K562 (cell line): ENCODE measurements around the gene RBM18. TPM values are rescaled to one million over a fixed set of nuclear protein-coding genes. Genes with fewer than 3 reads are reported as not detected.

Experiments used
- ATAC-seq: fragments of 200-7000 bp; cut with Tn5 transposase; 3 replicates; pipeline ENCODE4 v1.9.1; 2020; ENCODE audit warnings: moderate library complexity
- BruUV-seq: library from RNA; stranded (reverse); fragments of 400-500 nt; replicated peaks from 2 replicates; lab custom pipeline; 2021; lab: Mats Ljungman, UMichigan
- CTCF ChIA-PET: fragments of 300-600 bp; formaldehyde crosslinking; extraction: SDS; loops from one replicate; lab custom pipeline; 2021; ENCODE audit warnings: low intra/inter-chr PET ratio; lab: Yijun Ruan, JAX
- POLR2A ChIA-PET: fragments of 300-600, 350-650 bp; sonication (Branson Sonifier 250); formaldehyde crosslinking; extraction: SDS; loops from one replicate; lab custom pipeline; 2021; ENCODE audit warnings: antibody characterized with exemption, inconsistent platforms; lab: Yijun Ruan, JAX
- DNase-seq, 4 experiments: peaks; one replicate each; pipeline versions ENCODE4 v3.0.0 to v3.0.0-alpha.2; 2011 to 2018; ENCODE audit warnings: low spot score in 3 of 4, mixed read lengths in 3 of 4; ENCODE audit errors: extremely low read depth in 1 of 4
- FAIRE-seq: peaks from 2 replicates; lab custom pipeline; 2011; peaks lifted over from hg19 to GRCh38; lab: Jason Lieb, UNC
- H2AFZ ChIP-seq: 2 replicates; pipeline ENCODE4 v1.6.0; 2011; ENCODE audit warnings: low read depth, low read length, control low read depth, inconsistent platforms
- H3K27ac ChIP-seq: fragments of 200-600 bp; 3 replicates; pipeline ENCODE4 v1.8.0; 2011; ENCODE audit warnings: low read depth, mild to moderate bottlenecking, control low read depth, inconsistent platforms, low read length, moderate library complexity, mixed read lengths; ENCODE audit errors: extremely low read depth
- H3K27me3 ChIP-seq, 2 experiments: fragments of 300-600 bp in 1 of 2; 2 replicates in 1 of 2; 3 replicates in 1 of 2; pipeline versions ENCODE4 v1.6.0 to v1.8.0; 2011; ENCODE audit warnings: inconsistent platforms in 2 of 2, low read length in 2 of 2, mild to moderate bottlenecking in 1 of 2, mixed read lengths in 1 of 2, moderate library complexity in 1 of 2; ENCODE audit not compliant: control insufficient read depth in 2 of 2, insufficient read depth in 2 of 2
- H3K36me3 ChIP-seq: fragments of 300-600 bp; 3 replicates; pipeline ENCODE4 v1.8.0; 2011; ENCODE audit warnings: mild to moderate bottlenecking, low read length, inconsistent platforms; ENCODE audit not compliant: control insufficient read depth, insufficient read depth
- H3K4me1 ChIP-seq, 2 experiments: fragments of 200-600 bp in 1 of 2; replicated peaks in 1 of 2; 2 replicates in 1 of 2; 3 replicates in 1 of 2; pipeline versions ENCODE4 v1.5.1 to v1.8.0; 2011; ENCODE audit warnings: inconsistent platforms in 2 of 2, low read length in 2 of 2, mild to moderate bottlenecking in 1 of 2, mixed read lengths in 1 of 2, moderate library complexity in 1 of 2; ENCODE audit not compliant: control insufficient read depth in 2 of 2, insufficient read depth in 2 of 2
- H3K4me2 ChIP-seq: 2 replicates; pipeline ENCODE4 v1.6.1; 2011; ENCODE audit warnings: low read length, control low read depth, inconsistent platforms, mixed read lengths; ENCODE audit not compliant: insufficient read depth
- H3K4me3 ChIP-seq: fragments of 200-600 bp; sonication (generic), shearing (Covaris generic); 2 replicates; pipeline ENCODE4 v1.5.1; 2016; ENCODE audit warnings: control low read depth, inconsistent platforms
- H3K79me2 ChIP-seq: fragments of 200-600 bp; 3 replicates; pipeline ENCODE4 v1.8.0; 2011; ENCODE audit warnings: low read length, inconsistent platforms; ENCODE audit not compliant: control insufficient read depth, insufficient read depth
- H3K9ac ChIP-seq, 2 experiments: 2 replicates each; pipeline versions ENCODE4 v1.6.0 to v1.6.1; 2011; ENCODE audit warnings: low read depth in 2 of 2, low read length in 2 of 2, control low read depth in 1 of 2, inconsistent platforms in 1 of 2, mild to moderate bottlenecking in 1 of 2, mixed read lengths in 1 of 2; ENCODE audit not compliant: insufficient read depth in 1 of 2
- H3K9me1 ChIP-seq: one replicate; pipeline ENCODE4 v1.6.0; 2011; ENCODE audit warnings: inconsistent platforms, mild to moderate bottlenecking, low read length, moderate library complexity; ENCODE audit not compliant: control insufficient read depth, insufficient read depth
- H3K9me3 ChIP-seq: replicated peaks from 2 replicates; pipeline ENCODE4 v1.5.1; 2011; ENCODE audit warnings: low read depth, low read length, inconsistent platforms; ENCODE audit not compliant: control insufficient read depth, insufficient read depth
- H4K20me1 ChIP-seq: replicated peaks from 2 replicates; pipeline ENCODE4 v1.6.1; 2011; ENCODE audit warnings: low read length, inconsistent platforms, mixed read lengths; ENCODE audit not compliant: control insufficient read depth, insufficient read depth
- DPF2 ChIP-seq: fragments of 450-650 bp; IDR thresholded peaks from 2 replicates; pipeline ENCODE4 v1.6.1; 2016
- EGR1 ChIP-seq: fragments of 450-650 bp; conservative IDR thresholded peaks from 2 replicates; pipeline ENCODE4 v1.6.1; 2017; ENCODE audit warnings: mild to moderate bottlenecking
- POLR2B ChIP-seq: fragments of 450-650 bp; IDR thresholded peaks from 2 replicates; pipeline ENCODE4 v1.6.1; 2018; ENCODE audit warnings: low read depth; ENCODE audit not compliant: partially characterized antibody
- TRIM24 ChIP-seq, 2 experiments: fragments of 450-650 bp; IDR thresholded peaks; 2 replicates each; pipeline ENCODE4 v1.6.1; 2016
- ZNF551 ChIP-seq: fragments of 250-450 bp; sonication (Bioruptor Pico); IDR thresholded peaks from 2 replicates; pipeline ENCODE4 v1.5.0; 2021; ENCODE audit warnings: mild to moderate bottlenecking, moderate library complexity
- WGBS: fragments of 100-300 bp; shearing (Covaris generic); methylation state at CpG from one replicate; pipeline ENCODE4 v1.1.6; 2016; ENCODE audit warnings: low coverage, mixed read lengths; ENCODE audit not compliant: insufficient coverage; ENCODE audit errors: missing lambda C conversion rate; 5-methylcytosine and 5-hydroxymethylcytosine counted together
- in situ Hi-C: fragments of 300-500 bp; cut with MboI; formaldehyde crosslinking; loops from 4 replicates; pipeline ENCODE4 v1.15.0; 2018; ENCODE audit warnings: inconsistent platforms, mixed read lengths
- intact Hi-C: fragments of 100-400 bp; cut with micrococcal nuclease; formaldehyde crosslinking; loops from 2 replicates; pipeline ENCODE4 v1.14.2; 2022
- polyA plus RNA-seq, 8 experiments: library from polyadenylated mRNA; depleted of rRNA in 4 of 8; stranded (reverse) in 5 of 8; unstranded in 3 of 8; fragments of >200 nt; fragmentation: Nextera tagmentation in 2 of 8; fragmentation: Illumina TruSeq in 1 of 8; extraction: Ambion mirVana in 2 of 8; extraction: Trizol in 1 of 8; gene quantifications; 2 replicates each; pipeline versions ENCODE4 v1.2.1 to v1.2.3, GENCODE V29; 2011 to 2014; ENCODE audit warnings: inconsistent platforms in 1 of 8, missing spikeins in 1 of 8
- total RNA-seq, 7 experiments: library from RNA; depleted of rRNA in 6 of 7; stranded (reverse); fragments of >200 nt in 6 of 7; fragmentation: Illumina TruSeq in 2 of 7; extraction: Trizol in 2 of 7; gene quantifications; 2 replicates each; pipeline versions ENCODE4 v1.2.1 to v1.2.3, GENCODE V29; 2011 to 2021; ENCODE audit warnings: low replicate concordance in 1 of 7
- TF ChIP-seq, protein P1 (sequence below), 2 experiments: fragments of 450-650 bp in 1 of 2; sonication (generic) in 1 of 2; formaldehyde crosslinking in 1 of 2; IDR thresholded peaks in 1 of 2; conservative IDR thresholded peaks in 1 of 2; 2 replicates each; pipeline versions ENCODE4 v1.6.1 to v1.8.1; 2016 to 2023; ENCODE audit warnings: mild to moderate bottlenecking in 2 of 2, moderate library complexity in 2 of 2, inconsistent platforms in 1 of 2, missing genetic modification reagents in 1 of 2

Gene RBM18
- total and polyA plus RNA-seq, 9 of the 15 experiments (the other 6 are each of a cell fraction or from before 2014, with no cell fraction given) = 7.9 to 86.3 (median 34.0) TPM

GRCh38 chr9:122276096-122276495 lies 11.5 kb upstream of the RBM18 start:
- Histone ChIP-seq H3K27me3 (no peaks in the 10 kb centered on the region), H2AFZ (no peak overlapping the region), H4K20me1 (0 out of 2 replicates have a peak, but pooled peaks cover 3% of the 10 kb centered on the region), H3K9me1 (no peaks in the 10 kb centered on the region), H3K79me2 (peaks cover 95% of the 10 kb centered on the region), H3K4me1 (no peaks in the 10 kb centered on the region), H3K9me3 (peaks cover 4% of the 10 kb centered on the region), H3K4me2 (no peak overlapping the region), H3K36me3 (peaks cover 90% of the 10 kb centered on the region), H3K4me3 (no peak overlapping the region), H3K27ac (no peak overlapping the region), H3K9ac (no peak overlapping the region)
- 87% methylated on average over 7 of the region's 7 CpGs for WGBS
- FAIRE-seq (no peak), ATAC-seq (no peak), DNase-seq (peak in 1 of 4 experiments; percentile 20)
- TF ChIP-seq EGR1 (peak; percentile 71), DPF2 (0 out of 2 replicates have a peak, but pooled peaks have one; percentile 13), TRIM24 (IDR thresholded peaks at IDR 0.05) (peak in 1 of 2 experiments; percentile 11; a peak in 1 of 4 replicates), POLR2B (no peak), ZNF551 (no peak)
- TF ChIP-seq, protein P1, sequence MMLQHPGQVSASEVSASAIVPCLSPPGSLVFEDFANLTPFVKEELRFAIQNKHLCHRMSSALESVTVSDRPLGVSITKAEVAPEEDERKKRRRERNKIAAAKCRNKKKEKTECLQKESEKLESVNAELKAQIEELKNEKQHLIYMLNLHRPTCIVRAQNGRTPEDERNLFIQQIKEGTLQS (IDR thresholded peaks at IDR 0.05) = peak; percentile 47; the same call in 1 of the 2 replicates
- TF ChIP-seq, protein P1 (CRISPR knock-in tag; conservative IDR thresholded peaks at IDR 0.05) = no peak
- ChIA-PET CTCF (no interaction called here), POLR2A (no interaction called here)
- intact Hi-C loops (no loop called here), in situ Hi-C loops (no loop called here)
- no TSS peak for BruUV-seq
